HG03095 (cell line): ENCODE results near the gene KLHL2.
"Not testable (repeated sequence)": the region's sequence is repeated elsewhere in the genome, so short reads cannot be mapped to it uniquely, and the experiment has no call there.

ENCODE experiments used
- ATAC-seq: cut with Tn5 transposase; IDR thresholded peaks from one replicate; pipeline ENCODE4 v1.9.1; 2021; ENCODE audit warnings: moderate library complexity; ENCODE audit not compliant: unreplicated experiment

The KLHL2 gene, protein sequence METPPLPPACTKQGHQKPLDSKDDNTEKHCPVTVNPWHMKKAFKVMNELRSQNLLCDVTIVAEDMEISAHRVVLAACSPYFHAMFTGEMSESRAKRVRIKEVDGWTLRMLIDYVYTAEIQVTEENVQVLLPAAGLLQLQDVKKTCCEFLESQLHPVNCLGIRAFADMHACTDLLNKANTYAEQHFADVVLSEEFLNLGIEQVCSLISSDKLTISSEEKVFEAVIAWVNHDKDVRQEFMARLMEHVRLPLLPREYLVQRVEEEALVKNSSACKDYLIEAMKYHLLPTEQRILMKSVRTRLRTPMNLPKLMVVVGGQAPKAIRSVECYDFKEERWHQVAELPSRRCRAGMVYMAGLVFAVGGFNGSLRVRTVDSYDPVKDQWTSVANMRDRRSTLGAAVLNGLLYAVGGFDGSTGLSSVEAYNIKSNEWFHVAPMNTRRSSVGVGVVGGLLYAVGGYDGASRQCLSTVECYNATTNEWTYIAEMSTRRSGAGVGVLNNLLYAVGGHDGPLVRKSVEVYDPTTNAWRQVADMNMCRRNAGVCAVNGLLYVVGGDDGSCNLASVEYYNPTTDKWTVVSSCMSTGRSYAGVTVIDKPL

DNA sequence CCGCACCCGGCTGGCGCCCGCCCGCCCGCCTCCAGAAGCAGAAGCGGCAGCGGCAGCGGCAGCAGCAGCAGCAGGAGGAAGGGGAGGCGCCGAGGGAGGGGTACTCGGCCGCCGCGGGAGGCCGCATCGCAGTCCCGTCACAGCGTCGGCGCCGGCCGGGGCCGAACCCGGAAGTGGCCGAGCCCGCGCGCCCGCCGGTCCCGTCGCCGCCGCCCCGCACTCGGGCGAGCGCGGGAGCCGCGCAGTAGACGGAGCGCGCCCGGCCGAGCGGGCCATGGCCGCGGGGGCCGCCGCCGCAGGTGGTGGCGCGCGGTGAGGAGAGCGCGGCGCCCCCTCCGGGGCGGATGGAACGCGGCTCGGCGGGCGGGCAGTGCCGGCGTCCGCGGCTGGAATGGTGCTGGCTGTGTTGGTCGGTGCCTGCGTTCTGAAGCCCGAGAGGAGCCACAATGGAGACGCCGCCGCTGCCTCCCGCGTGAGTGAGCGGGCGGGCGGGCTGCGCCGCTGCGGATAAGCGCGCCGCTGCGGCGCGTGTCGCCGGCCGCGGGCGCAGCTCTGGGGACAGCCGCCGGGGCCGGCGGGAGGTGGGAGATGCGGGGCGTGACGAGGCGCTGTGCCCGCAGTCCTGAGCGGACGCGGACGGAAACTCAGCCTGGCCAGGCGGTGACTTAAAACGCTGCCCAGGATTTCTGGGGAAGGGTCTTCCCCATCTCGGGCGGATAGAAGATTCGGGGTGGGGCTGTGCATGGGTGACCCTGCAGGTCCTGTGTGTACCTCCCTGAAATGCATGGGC is at the start of gene KLHL2:
TSS of gene KLHL2 (plus strand) at position 131 of the 790 bp plus-strand sequence. CDS start at position 447, 316 bp downstream.
- ATAC-seq = peak; percentile 87

DNA sequence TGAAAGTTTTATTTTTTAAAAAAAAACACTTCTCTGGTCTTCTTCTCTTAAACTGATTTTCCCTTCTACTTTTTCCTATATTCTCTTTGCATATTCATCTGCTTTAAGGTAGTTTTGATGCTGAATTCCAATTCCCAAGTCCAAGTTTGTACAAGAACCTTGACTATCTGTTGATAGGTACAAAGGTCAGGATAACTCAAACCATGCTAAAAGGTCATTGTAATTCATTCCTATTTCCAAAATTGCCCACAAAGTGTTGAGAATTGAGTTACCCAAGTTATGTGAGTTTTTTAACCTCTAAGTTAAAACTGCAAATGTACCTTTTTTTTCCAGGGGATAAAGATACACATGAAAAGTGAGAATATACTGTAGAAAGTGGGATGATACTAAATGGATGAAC is 48.6 kb upstream of the KLHL2 start:
- no peak for ATAC-seq

DNA sequence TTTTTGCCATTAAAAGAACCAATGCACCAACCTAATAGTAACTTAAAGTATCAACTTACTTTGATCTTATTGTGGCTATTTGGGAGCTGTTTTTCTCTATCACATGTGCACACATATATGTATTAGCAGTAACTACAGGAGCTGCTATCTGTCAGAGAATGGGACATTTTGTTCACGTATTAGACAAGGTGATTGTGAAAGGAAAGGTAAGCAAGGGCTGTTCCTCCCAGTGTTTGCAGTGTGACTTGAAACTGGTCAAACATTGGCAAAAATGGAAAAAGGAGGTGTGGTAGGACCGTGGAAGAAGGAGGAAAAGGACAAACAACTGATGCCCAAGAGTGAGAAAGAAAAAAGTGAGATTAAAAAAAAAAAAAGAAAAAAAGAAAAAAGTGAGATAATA is 43.1 kb upstream of the KLHL2 start:
- no peak for ATAC-seq

DNA sequence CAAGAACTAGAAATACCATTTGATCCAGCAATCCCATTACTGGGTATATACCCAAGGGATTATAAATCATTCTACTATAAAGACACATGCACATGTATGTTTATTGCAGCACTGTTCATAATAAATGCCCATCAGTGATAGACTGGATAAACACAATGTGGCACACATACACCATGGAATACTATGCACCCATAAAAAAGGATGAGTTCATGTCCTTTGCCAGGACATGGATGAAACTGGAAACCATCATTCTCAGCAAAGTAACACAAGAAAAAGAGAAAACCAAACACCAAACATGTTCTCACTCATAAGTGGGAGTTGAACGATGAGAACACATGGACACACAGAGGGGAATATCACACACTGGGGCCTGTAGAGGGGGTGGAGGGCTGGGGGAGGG is 40.5 kb upstream of the KLHL2 start:
- not testable (repeated sequence) for ATAC-seq

DNA sequence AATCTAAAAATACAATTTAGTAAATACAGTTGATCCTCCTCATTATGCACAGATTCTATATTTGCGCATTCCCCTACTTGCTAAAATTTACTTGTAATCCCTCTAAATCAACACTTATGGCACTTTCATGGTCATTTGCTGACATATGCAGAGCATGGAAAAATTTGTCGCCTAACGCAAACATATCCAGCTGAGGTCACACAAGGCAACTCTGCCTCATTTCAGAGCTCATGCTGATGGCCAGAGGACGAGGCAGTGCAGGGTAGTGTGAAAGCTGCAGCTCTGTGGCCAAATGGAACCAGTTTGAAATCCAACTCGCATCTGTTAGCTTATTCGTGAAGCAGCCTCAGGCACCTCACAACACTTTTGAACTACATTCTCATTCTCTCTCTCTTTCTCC is 39.7 kb upstream of the KLHL2 start:
- no peak for ATAC-seq

DNA sequence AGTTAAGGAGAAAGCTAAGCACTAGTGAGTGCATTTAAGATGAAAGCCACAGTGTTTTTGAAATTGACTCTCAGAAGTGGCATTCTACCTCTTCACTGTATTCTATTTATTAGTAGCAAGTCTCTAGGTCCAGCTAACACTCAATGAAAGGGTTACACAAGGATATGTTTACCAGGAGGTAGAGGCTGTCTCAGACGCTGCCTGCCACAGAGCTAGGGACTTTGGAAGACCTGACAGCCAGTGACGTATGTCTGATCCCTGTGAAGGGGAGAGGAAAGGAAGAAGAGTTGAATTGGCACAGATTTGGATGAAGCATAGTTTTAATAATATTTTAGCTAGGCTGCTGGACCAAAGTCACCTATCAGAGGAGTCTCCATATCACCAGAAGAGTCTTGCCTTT is 36.5 kb upstream of the KLHL2 start:
- ATAC-seq = no peak

DNA sequence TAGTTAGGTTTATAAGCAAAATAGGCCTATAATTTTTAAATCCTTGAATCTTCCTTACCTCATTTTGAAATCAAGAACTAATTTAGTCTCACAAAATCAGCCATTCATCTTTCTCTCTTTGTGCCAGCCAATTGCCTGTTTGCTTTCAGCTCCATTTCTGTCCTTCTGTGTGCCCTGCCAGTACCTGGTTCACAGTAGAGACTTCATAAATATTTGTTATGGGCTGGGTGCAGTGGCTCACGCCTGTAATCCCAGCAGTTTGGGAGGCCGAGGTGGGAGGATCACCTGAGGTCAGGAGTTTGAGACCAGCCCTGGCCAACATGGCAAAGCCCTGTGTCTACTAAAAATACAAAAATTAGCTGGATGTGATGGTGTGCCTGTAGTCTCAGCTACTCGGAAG is 31.9 kb upstream of the KLHL2 start:
- ATAC-seq = not testable (repeated sequence)

DNA sequence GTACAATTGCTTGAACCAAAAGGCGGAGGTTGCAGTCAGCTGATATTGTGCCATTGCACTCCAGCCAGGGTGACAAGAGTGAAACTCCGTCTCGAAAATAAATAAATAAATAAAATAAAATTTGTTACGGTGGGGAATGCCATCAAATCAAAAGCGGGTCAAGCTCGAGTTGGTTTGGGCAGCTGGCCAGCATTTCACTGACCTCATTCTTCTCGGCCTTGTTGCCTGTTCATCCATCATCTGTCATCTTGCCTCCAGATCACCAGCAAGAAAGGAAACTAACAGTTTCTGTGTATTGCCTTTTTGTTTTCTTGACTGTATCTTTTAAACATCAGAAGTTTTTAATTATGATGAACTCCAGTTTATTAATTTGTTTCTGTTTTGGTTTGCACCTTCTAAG is 31.5 kb upstream of the KLHL2 start:
- no peak for ATAC-seq

DNA sequence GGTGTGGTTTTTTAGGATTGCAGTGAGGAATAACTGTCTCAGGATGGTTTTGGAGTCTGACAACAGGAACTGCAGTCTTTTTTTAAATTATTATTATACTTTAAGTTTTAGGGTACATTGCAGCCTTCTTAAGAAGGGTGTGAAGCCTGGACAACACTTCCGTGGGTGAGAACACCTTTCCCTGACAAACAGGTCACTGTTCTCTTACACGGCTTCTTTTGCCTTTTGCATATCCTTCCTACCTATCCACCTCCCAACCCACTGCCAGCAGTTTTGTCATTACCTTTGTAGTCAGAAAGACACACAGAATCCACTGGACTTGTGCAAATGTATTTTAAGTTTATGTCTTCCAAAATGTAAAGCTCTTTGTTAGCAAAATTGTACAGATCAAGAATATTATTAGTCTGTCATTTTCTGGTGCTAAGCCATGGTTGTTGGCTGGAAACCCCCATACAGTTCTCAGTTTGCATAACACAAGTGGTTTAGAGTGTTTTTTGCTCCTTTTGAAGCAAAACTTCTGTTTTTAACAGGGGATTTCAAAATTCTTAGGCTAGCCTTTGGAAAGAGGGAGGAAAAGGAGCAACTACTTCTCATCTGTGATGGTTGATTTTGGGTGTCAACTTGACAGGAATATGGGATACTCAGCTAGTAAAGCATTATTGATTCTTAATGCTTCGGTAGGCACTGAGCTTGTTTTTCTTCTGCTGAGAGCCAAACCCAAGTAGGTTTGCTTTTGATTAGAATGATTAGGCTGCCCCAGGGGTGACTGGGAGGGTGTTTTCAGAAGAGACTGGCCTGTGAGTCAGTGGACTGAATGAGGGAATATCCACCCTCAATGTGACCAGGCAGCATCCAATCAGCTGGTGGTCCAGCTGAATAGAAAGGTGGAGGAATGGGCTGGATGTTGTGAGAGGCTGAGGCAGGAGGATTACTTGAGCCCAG is 29.4 kb upstream of the KLHL2 start:
- peak; percentile 72 for ATAC-seq

DNA sequence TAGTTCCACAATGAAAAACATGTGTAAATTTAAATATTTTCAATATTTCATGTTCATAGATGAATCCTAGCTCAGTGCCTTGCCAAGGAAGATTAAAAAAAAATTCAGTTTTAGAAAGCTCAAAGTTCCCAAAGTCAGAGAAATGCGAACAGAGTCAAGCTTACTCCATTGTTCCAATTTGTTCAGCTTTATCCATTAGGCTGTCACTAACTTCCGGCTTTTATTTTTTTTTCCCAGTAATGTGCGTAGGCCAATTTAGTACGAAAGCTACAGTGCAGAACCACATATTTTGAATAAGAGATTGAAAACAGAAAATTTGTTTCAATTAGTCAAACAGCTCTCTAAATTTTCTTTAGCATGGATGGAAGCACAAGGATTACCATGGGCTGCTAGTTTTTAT is 23.1 kb upstream of the KLHL2 start:
- ATAC-seq = no peak

DNA sequence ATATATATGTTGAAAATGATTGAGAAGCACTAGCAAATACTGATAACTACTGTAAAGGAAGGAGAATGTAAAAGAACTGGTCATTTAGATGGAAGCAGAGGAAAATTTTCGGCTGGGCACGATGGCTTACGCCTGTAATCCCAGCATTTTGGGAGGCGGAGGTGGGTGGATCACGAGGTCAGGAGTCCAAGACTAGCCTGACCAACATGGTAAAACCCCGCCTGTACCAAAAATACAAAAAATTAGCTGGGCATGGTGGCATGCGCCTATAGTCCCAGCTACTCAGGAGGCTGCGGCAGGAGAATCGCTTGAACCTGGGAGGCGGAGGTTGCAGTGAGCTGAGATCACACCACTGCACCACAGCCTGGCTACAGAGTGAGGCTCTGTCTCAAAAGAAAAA is 22.4 kb upstream of the KLHL2 start:
- not testable (repeated sequence) for ATAC-seq

DNA sequence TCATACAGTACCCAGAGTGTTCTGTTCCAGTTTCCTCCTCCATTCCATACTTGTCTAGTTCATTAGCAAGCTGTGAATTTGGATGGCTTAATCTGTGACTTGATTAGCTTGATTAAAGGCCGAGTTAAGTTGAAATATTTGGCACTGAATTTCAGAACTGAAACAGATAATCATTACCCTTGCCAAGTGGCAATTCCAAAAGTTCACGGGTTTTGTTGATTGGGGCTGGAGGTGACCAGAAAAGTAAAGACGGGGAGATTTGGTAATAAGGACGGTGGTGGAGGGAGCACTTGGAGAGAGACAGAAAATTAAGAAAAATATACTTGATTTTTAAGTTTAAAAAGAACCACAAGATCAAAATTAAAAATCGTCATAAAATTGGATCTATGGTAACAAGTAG is 21.9 kb upstream of the KLHL2 start:
- ATAC-seq = no peak

DNA sequence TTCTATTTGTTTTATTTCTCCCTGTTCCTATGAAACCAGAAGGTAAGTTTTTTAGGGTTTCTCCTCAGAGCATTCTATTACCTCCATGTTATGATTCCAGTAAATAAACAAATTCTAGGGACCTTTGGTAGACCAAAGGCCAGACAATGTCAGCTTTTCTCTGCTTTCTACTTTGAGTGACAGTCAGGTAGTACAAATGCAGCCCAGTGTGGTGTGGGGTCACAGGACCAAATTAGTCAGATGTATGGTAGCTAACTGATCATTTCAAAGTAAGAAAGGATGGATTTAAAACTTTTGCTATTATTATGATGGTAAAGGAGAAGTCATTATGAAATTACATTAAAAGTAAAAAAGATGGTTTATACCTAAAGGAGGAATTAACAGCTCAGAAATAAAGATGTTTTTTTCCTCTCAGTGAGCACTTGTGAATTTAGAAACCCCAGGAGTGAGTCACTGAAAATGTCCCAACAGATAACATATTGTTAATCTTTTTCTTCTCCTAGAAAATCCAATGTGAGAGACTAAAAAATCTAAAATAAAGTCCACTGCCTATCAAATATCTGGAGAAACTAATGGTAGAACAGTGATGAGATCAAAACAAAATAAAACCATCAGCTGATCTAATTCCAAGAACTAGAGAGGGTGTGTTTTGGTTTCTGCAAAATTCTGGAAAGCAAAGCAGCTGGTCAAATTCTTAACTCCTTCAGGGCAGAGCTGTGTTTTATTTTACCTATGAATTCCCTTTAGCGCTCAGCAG is 16.6 kb upstream of the KLHL2 start:
- ATAC-seq = no peak

DNA sequence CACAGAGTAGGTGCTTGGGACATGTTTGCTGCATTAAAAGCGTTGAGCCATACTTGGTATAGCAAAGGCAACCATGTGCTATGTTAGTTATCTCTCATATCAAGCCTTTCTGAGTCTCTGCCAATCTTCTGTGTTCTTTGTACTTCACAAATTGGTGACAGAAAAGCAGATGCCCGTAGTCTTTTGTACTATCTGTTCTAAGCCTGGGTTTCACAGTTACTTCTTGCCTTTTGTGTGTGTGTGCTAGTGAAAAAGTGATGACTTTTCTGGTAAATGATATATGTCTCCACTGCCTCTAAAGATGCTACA is 16.1 kb upstream of the KLHL2 start:
- no peak for ATAC-seq

DNA sequence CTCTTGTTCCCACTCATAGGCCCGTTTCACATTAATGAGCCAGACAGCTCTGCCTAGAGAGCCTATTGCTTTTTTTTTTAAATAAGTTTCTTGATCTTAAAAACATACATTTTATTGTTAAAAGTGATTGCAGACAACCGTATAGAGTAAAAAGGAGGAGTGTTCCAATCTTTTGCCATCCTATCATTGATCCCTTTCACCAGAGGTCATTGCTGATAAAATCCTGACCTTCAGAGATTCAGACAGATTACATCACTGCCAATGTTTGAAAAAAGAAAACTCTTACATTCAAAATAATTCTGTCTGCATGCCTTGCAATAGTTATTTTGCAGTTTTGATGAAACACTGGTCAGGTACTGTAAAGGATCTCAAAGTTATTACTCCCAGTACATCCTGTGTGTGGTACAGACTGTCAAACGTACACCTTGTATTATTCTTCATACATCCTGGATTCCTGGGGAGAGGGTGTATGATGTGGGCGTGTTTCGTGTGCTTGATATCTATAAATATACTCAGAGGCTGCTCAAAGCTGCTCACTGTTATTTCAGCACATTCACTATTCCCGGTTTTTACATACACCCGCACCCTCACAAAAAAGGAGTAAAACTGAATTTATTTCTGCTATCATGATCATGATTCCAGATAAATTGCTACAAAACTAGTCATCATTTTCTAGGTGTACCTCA is 15.4 kb upstream of the KLHL2 start:
- ATAC-seq = no peak

DNA sequence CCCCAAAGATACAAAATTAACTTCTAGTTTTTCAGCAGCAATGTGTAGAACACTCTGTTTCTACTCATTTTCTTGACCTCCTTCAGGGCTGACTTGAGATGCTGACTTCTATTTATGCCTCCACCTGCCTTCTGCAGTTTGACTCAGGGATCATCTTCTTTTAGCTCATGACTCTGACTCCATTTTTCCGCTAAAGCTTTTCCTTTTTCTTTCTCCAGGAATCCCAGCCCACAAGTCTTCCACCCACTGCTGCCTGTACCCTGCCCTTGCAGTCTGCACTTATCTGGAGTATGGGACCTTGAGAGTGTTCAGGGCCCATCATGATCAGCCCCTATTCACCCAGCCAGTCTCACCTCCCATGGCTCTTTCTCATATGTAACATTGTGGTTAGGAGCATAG is 14.9 kb upstream of the KLHL2 start:
- no peak for ATAC-seq

DNA sequence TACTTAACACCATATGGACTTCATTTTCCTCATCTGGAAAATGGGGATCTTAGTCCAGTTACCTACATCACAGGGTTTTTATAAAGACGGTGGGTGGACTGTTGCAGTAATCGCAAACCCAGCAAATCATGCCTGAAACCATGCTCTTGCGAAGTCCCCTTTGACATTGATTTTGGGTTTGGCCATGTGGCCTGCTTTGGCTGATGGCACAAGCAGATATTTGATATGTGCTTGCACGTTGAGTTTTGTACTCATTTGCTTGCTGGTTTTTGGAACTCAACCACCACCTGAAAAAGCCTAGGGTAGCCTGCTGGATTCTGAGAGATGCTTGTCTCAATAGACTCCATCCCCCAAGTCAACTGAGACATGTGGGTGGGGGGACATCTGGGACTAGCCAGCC is 14.4 kb upstream of the KLHL2 start:
- no peak for ATAC-seq

DNA sequence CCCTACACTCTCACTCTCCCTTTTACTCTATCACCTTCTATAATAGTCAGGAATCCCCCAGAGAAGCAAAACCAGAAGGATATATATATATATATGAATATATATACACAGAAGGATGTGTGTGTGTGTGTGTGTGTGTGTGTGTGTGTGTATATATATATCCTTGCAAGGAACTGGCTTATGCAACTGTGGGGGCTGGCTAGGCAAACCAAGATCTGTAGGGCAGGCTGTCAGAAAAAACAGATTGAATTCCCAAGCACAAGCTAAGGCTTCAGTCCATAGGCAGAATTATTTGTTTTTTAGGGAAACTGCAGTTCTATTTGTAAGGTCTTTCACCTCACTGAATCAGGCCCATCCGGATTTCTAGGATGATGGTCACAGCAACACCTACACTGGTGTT is 13.0 kb upstream of the KLHL2 start:
- ATAC-seq = no peak

DNA sequence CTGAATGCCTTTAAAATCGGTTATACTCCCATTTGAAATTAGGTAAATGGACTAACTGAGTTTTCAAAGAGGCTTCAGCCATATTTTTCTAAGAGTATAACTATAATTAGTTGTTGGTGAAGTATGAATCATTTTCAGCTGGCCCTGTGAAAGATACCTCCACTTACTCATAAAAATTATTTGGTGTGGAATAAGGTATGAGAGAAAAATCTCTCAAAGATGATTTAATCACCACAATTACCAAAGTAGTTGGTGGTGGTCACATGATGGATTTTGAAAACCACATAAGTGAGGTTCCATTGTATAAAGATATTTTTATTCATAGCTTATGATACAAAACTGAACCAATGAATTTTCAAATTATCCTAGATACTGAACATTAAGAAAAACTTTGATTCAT is 9.0 kb upstream of the KLHL2 start:
- ATAC-seq = no peak

DNA sequence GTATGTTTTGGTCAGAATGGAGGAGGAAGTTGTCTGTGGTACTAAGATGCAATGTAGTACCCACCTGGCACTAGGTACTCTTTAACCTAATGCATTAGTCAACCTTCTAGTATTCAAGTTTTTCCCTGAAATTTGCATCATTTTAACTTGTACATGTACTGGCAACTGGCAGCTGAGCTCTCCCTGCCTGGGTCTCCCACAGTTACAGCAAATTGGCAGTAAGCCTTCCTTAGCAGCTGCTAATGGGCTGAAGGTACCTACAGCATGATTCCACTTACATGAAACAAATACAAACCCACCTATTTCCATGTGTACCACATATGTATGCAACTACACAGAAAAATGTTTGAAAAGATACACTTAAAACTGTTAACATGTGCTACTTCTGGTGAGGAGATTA is 8.1 kb upstream of the KLHL2 start:
- no peak for ATAC-seq
